Ovary (tissue), 9 donors: Measurements from ENCODE around the gene APBA2. TPM values are rescaled to one million over a fixed set of nuclear protein-coding genes. Genes with fewer than 3 reads are reported as not detected.

Experiments
- DNase-seq, 5 donors: peaks; one replicate each; pipeline ENCODE4 v3.0.0-alpha.2; 2019 to 2020
- H3K27ac ChIP-seq, 2 donors: fragments of 200-600 bp; one replicate each; pipeline versions ENCODE4 v1.5.1 to v1.8.0; 2019 to 2022
- H3K27me3 ChIP-seq: fragments of 200-600 bp; one replicate; pipeline ENCODE4 v1.8.0; 2022
- H3K36me3 ChIP-seq: fragments of 200-600 bp; sonication (generic); one replicate; pipeline ENCODE4 v1.5.1; 2019
- H3K4me1 ChIP-seq: one replicate; pipeline ENCODE4 v1.8.1; 2013; ENCODE audit warnings: mild to moderate bottlenecking, moderate library complexity; ENCODE audit not compliant: insufficient read depth
- H3K4me3 ChIP-seq: fragments of 200-600 bp; sonication (generic); one replicate; pipeline ENCODE4 v1.5.1; 2017
- H3K9me3 ChIP-seq, 2 donors: fragments of 200-600 bp in 1 of 2; sonication (generic) in 1 of 2; one replicate each; pipeline versions ENCODE4 v1.5.1 to v1.8.1; 2013 to 2019; ENCODE audit warnings: mild to moderate bottlenecking in 1 of 2, moderate library complexity in 1 of 2
- EP300 ChIP-seq: sonication (generic); formaldehyde crosslinking; IDR thresholded peaks from one replicate; pipeline ENCODE4 v1.6.1; 2017; ENCODE audit warnings: antibody characterized with exemption
- POLR2A ChIP-seq: fragments of 450-650 bp; IDR thresholded peaks from one replicate; pipeline ENCODE4 v1.6.1; 2017; ENCODE audit warnings: antibody characterized with exemption, mild to moderate bottlenecking, moderate library complexity
- WGBS, 3 donors: extraction: QIAGEN DNeasy Blood & Tissue Kit in 1 of 3; methylation state at CpG; one replicate each; pipeline versions ENCODE4 v1.1.5 to v1.1.7; 2013 to 2017; 5-methylcytosine and 5-hydroxymethylcytosine counted together
- intact Hi-C, 4 donors: fragments of 100-400 bp; cut with DNase I; formaldehyde crosslinking; loops; one replicate each; pipeline versions ENCODE4 v1.11.0 to v1.15.1; 2022 to 2023
- polyA plus RNA-seq, 2 donors: library from polyadenylated mRNA; stranded (reverse); fragments of 200-250 nt in 1 of 2; fragments of 350-450 nt in 1 of 2; fragmentation: Illumina TruSeq in 1 of 2; extraction: RNeasy Lipid Tissue Mini Kit (QIAGEN cat#74804) in 1 of 2; gene quantifications; one replicate each; pipeline ENCODE4 v1.2.3, GENCODE V29; 2013 to 2014
- total RNA-seq, 7 donors: library from RNA; depleted of rRNA in 2 of 7; stranded (reverse); fragments of >200 nt in 2 of 7; fragmentation: NEBNext Ultra II Directional in 3 of 7; extraction: Animal tissue kit (Norgen Biotek cat#: 25700) in 3 of 7; gene quantifications; one replicate each; pipeline versions ENCODE4 v1.1.0 to v1.2.4, GENCODE V29; 2016 to 2023
- TF ChIP-seq, protein P1 (sequence below), 3 donors: fragments of 450-650 bp in 2 of 3; fragments of 200-600 bp in 1 of 3; IDR thresholded peaks; one replicate each; pipeline versions ENCODE4 v1.5.1 to v1.8.0; 2016 to 2022; ENCODE audit warnings: antibody characterized with exemption in 3 of 3, mild to moderate bottlenecking in 1 of 3
- donor health status: DM: no; HTN: no; CAD: no; lungs with moderate emphysema.
- donor health status: DM: no; HTN: no; CAD: no.
- donor health status: Bipolar disorder and iron deficiency.
- donor health status: DM: yes; HTN: yes; CAD: no.
- donor health status: DM: no; HTN: no; CAD: no.
- donor health status: DM: yes; HTN: yes; CAD: no.

The APBA2 gene
- total and polyA plus RNA-seq, 9 donors, result 0.53 to 3.1 (median 1.4) TPM

GRCh38 chr15:28922707-28923012 lies 36.9 kb downstream of the APBA2 start:
- no peak for DNase-seq
- H3K4me3 ChIP-seq, result no peak overlapping the region
- H3K36me3 ChIP-seq, result no peaks in the 10 kb centered on the region
- H3K9me3 ChIP-seq, result no peaks in the 10 kb centered on the region
- no peak overlapping the region for H3K27ac ChIP-seq
- H3K27me3 ChIP-seq, result no peaks in the 10 kb centered on the region
- 77 to 89% (median 87%) methylated on average over 5 of the region's 5 CpGs for WGBS, 3 donors
- no peaks in the 10 kb centered on the region for H3K4me1 ChIP-seq
- intact Hi-C loops, result no loop called here
- TF ChIP-seq EP300 (no peak), POLR2A (no peak)
- TF ChIP-seq, protein P1, sequence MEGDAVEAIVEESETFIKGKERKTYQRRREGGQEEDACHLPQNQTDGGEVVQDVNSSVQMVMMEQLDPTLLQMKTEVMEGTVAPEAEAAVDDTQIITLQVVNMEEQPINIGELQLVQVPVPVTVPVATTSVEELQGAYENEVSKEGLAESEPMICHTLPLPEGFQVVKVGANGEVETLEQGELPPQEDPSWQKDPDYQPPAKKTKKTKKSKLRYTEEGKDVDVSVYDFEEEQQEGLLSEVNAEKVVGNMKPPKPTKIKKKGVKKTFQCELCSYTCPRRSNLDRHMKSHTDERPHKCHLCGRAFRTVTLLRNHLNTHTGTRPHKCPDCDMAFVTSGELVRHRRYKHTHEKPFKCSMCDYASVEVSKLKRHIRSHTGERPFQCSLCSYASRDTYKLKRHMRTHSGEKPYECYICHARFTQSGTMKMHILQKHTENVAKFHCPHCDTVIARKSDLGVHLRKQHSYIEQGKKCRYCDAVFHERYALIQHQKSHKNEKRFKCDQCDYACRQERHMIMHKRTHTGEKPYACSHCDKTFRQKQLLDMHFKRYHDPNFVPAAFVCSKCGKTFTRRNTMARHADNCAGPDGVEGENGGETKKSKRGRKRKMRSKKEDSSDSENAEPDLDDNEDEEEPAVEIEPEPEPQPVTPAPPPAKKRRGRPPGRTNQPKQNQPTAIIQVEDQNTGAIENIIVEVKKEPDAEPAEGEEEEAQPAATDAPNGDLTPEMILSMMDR (IDR thresholded peaks at IDR 0.05), result no peak

- no peaks in the 10 kb centered on the region for H3K4me1 ChIP-seq
- no peaks in the 10 kb centered on the region for H3K36me3 ChIP-seq
- intact Hi-C loops, result no loop called here
- WGBS, 3 donors, result 85 to 88% (median 87%) methylated on average over 8 of the region's 8 CpGs
- H3K4me3 ChIP-seq, result no peak overlapping the region
- H3K9me3 ChIP-seq, result no peaks in the 10 kb centered on the region
- H3K27ac ChIP-seq, result no peak overlapping the region
- no peak for DNase-seq
- no peaks in the 10 kb centered on the region for H3K27me3 ChIP-seq
- TF ChIP-seq, protein P1 (IDR thresholded peaks at IDR 0.05), result no peak
Measured at GRCh38 chr15:28923726-28924280, 38.0 kb downstream of the APBA2 start.

DNA sequence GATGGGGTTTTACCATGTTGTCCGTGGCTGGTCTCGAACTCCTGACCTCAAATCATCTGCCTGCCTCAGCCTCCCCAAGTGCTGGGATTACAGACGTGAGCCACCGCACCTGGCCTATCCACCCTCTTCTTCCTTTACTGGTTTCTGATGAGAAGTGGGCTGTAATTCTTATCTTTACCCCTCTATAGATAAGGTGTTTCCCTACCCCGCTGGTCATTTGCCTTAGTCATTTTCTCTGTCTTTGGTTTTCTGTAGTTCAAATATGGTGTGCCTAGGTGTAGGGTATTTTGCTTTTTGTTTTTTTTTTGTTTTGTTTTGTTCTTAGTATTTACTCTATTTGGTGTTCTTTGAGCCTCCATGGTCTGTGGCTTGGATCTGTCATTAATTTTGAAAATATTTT lies 41.3 kb downstream of the APBA2 start:
- no peak for DNase-seq
- no peaks in the 10 kb centered on the region for H3K36me3 ChIP-seq
- H3K27ac ChIP-seq, result no peak overlapping the region
- no peaks in the 10 kb centered on the region for H3K9me3 ChIP-seq
- intact Hi-C loops, result no loop called here
- WGBS, 3 donors, result 92 to 96% (median 94%) methylated on average over 5 of the region's 5 CpGs
- no peaks in the 10 kb centered on the region for H3K27me3 ChIP-seq
- TF ChIP-seq, protein P1 (IDR thresholded peaks at IDR 0.05), result no peak
- TF ChIP-seq POLR2A (no peak), EP300 (no peak)
- no peaks in the 10 kb centered on the region for H3K4me1 ChIP-seq
- H3K4me3 ChIP-seq, result no peak overlapping the region

DNA sequence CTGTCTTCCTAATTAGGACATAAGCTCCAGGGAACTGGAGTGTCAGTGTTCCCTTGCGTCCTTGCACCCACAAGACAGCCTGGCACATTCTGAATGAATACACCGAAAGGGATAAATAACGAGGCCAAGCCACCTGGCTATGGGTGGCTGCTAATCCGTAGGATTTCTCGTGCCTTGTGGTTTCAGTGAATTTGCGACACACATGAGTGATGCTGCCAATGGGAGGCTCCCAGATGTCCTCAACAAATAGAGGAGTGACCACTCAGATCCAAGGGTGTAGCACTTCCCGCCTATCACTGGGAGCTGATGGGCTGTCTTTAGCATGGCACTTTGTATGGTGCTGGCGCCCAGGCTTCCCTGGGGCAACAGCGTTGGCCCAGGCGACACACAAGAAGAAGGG lies 43.4 kb downstream of the APBA2 start:
- WGBS, 3 donors, result 90 to 97% (median 96%) methylated on average over 10 of the region's 10 CpGs
- intact Hi-C loops, result no loop called here
- H3K4me1 ChIP-seq, result no peaks in the 10 kb centered on the region
- no peak overlapping the region for H3K27ac ChIP-seq
- no peaks in the 10 kb centered on the region for H3K36me3 ChIP-seq
- no peak overlapping the region for H3K4me3 ChIP-seq
- DNase-seq, result no peak
- H3K9me3 ChIP-seq, result no peaks in the 10 kb centered on the region
- H3K27me3 ChIP-seq, result no peaks in the 10 kb centered on the region
- TF ChIP-seq, protein P1 (IDR thresholded peaks at IDR 0.05), result no peak
- TF ChIP-seq POLR2A, result no peak
- TF ChIP-seq EP300, result no peak

- TF ChIP-seq POLR2A, result no peak
- no peak for TF ChIP-seq EP300
- TF ChIP-seq, protein P1 (IDR thresholded peaks at IDR 0.05), result no peak
- no peak for DNase-seq
- intact Hi-C loops, result loop anchor here in 1 of 4 donors (10.0 kb wide), 1 partner anchor 65 kb away; no protein-coding TSS in a partner anchor
- Histone ChIP-seq H3K4me1 (no peaks in the 10 kb centered on the region), H3K4me3 (no peak overlapping the region), H3K36me3 (no peaks in the 10 kb centered on the region), H3K27me3 (no peaks in the 10 kb centered on the region), H3K27ac (no peak overlapping the region), H3K9me3 (no peaks in the 10 kb centered on the region)
- WGBS, 3 donors, result 93 to 97% (median 95%) methylated on average over 6 of the region's 6 CpGs
Measured at GRCh38 chr15:28930011-28930410, 44.2 kb downstream of the APBA2 start.
